ENCODE data around the gene UGP2. TPM values are rescaled to one million over a fixed set of nuclear protein-coding genes. Genes with fewer than 3 reads are reported as not detected.

Gene UGP2
- total RNA-seq, 1 experiment from 2014 or later: 883 TPM

GRCh38 chr2:63822478-63822877, 19.2 kb upstream of the UGP2 start:
- Histone ChIP-seq H3K4me1 (ENCODE audit: insufficient read depth, low read length) (no peaks in the 10 kb centered on the region), H3K23ac (ENCODE audit: insufficient read length, low read depth, low read length) (no peak overlapping the region), H2AK5ac (ENCODE audit: insufficient read length, low read length) (no peak overlapping the region), H4K20me1 (ENCODE audit: control insufficient read depth, insufficient read depth, insufficient read length) (no peaks in the 10 kb centered on the region), H3K18ac (ENCODE audit: insufficient read length, low read depth, low read length) (no peak overlapping the region), H2AFZ (ENCODE audit: low read length) (no peak overlapping the region), H2BK15ac (ENCODE audit: low read depth, low read length) (no peak overlapping the region), H2BK120ac (ENCODE audit: low read depth, low read length, poor library complexity, severe bottlenecking) (no peak overlapping the region), H3K14ac (ENCODE audit: insufficient read depth, low read length) (no peak overlapping the region), H3K4ac (ENCODE audit: low read depth, low read length) (no peak overlapping the region), H3K79me2 (ENCODE audit: insufficient read depth, low read length) (no peaks in the 10 kb centered on the region), H2BK20ac (ENCODE audit: low read depth, low read length, poor library complexity, severe bottlenecking) (no peak overlapping the region), H3K27me3 (ENCODE audit: insufficient read depth, low read length) (no peaks in the 10 kb centered on the region), H2BK12ac (ENCODE audit: insufficient read length, low read depth, low read length) (no peak overlapping the region), H3K79me1 (ENCODE audit: insufficient read depth, low read depth, low read length, poor library complexity, severe bottlenecking) (no peaks in the 10 kb centered on the region), H4K91ac (ENCODE audit: insufficient read length, low read depth, low read length) (no peak overlapping the region), H3T11ph (ENCODE audit: low read length) (no peak overlapping the region), H3K23me2 (ENCODE audit: insufficient read length, low read depth, low read length, poor library complexity, severe bottlenecking) (no peaks in the 10 kb centered on the region), H3K9ac (ENCODE audit: extremely low read depth, insufficient read length, low read length) (no peak overlapping the region), H4K8ac (replicated peaks; ENCODE audit: insufficient read length, low read depth, low read length) (no peak overlapping the region), H3K27ac (ENCODE audit: insufficient read length, low read depth, low read length) (no peak overlapping the region), H2BK5ac (ENCODE audit: insufficient read length, low read length) (no peak overlapping the region), H3K9me3 (ENCODE audit: control insufficient read depth, low read depth, low read length) (no peaks in the 10 kb centered on the region), H3K56ac (ENCODE audit: insufficient read length, low read depth, low read length) (no peak overlapping the region), H3K4me2 (ENCODE audit: insufficient read depth, insufficient read length, low read length) (no peak overlapping the region), H4K5ac (ENCODE audit: insufficient read length, low read depth, low read length) (no peak overlapping the region)
- no peaks in the 10 kb centered on the region for H3K36me3 Mint-ChIP-seq (ENCODE audit: insufficient read depth in 1 of 3, low read depth in 3 of 3)
- no peak for TF ChIP-seq CTCF (conservative IDR thresholded peaks at IDR 0.05)
- WGBS (ENCODE audit: extremely low coverage, insufficient read length, low lambda C conversion rate): no CpG with 5 or more reads among the region's 3 CpGs
- H3K27ac Mint-ChIP-seq: no peak overlapping the region
- no peaks in the 10 kb centered on the region for H3K27me3 Mint-ChIP-seq (ENCODE audit: low read depth)
- H3K9me3 Mint-ChIP-seq: no peaks in the 10 kb centered on the region
- H3K4me3 Mint-ChIP-seq: no peak overlapping the region
- DNase-seq: no peak
- peaks cover 9 to 16% of the 10 kb centered on the region in 2 experiments for H3K4me1 Mint-ChIP-seq

Data from H9 (cell line).